Effector memory CD4-positive, alpha-beta T cell (primary cell): Measurements from ENCODE around the gene AP2A1.
"Not testable (repeated sequence)": the region's sequence is repeated elsewhere in the genome, so short reads cannot be mapped to it uniquely, and the experiment has no call there.

Experiments used
- DNase-seq, 3 donors: peaks; one replicate each; pipeline ENCODE4 v3.0.0-alpha.2; 2020
- H3K27ac ChIP-seq: 2 replicates; pipeline ENCODE4 v1.7.0; 2013; ENCODE audit warnings: mild to moderate bottlenecking, low read length, moderate library complexity; ENCODE audit not compliant: insufficient read depth, poor library complexity, severe bottlenecking
- H3K27me3 ChIP-seq: replicated peaks from 2 replicates; pipeline ENCODE4 v1.7.0; 2013; ENCODE audit warnings: mild to moderate bottlenecking, low read length; ENCODE audit not compliant: insufficient read depth, control insufficient read depth, poor library complexity, severe bottlenecking
- H3K36me3 ChIP-seq: 2 replicates; pipeline ENCODE4 v1.7.0; 2013; ENCODE audit warnings: mild to moderate bottlenecking, low read length, moderate library complexity; ENCODE audit not compliant: control insufficient read depth, insufficient read depth
- H3K4me1 ChIP-seq: 2 replicates; pipeline ENCODE4 v1.7.0; 2013; ENCODE audit warnings: low read length, mild to moderate bottlenecking; ENCODE audit not compliant: control insufficient read depth, insufficient read depth, poor library complexity, severe bottlenecking
- H3K4me3 ChIP-seq: 2 replicates; pipeline ENCODE4 v1.7.0; 2013; ENCODE audit warnings: low read length, low read depth, mild to moderate bottlenecking; ENCODE audit not compliant: insufficient read depth, poor library complexity, severe bottlenecking
- H3K9me3 ChIP-seq: 2 replicates; pipeline ENCODE4 v1.7.0; 2013; ENCODE audit warnings: mild to moderate bottlenecking, low read length, moderate library complexity; ENCODE audit not compliant: control insufficient read depth

AP2A1 gene

DNA sequence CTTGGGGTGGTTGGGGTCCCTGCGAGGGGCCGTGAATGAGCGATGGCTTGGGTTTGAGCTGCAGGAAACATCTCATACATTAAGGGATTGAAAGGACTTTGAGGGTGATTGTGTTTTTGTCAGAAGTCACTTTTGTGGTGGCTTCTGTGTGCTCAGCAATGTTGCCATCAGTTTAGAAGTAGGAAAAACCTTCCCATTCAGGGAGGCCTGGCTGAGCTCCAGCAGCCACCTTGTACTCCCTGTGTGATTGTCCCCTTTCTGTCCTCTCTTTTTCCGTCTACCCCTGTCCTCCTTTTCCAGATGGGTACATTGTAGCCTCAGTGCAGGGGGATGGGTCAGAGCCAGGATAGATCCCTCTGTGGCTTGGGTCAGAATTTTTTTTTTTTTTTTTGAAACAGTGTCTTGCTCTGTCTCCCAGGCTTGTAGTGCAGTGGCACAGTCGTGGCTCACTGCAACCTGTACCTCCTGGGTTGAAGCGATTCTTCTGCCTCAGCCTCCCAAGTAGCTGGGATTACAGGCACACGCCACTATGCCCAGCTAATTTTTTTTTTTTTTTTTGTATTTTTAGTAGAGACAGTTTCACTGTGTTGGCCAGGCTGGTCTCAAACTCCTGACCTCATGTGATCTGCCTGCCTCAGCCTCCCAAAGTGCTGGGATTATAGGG, 52.8 kb downstream of the AP2A1 start:
- not testable (repeated sequence) for H3K9me3 ChIP-seq, H3K36me3 ChIP-seq, DNase-seq, H3K27me3 ChIP-seq, H3K27ac ChIP-seq
- Histone ChIP-seq H3K4me1 (peaks cover 11% of the 10 kb centered on the region), H3K4me3 (peak overlapping the region; percentile 80)

DNA sequence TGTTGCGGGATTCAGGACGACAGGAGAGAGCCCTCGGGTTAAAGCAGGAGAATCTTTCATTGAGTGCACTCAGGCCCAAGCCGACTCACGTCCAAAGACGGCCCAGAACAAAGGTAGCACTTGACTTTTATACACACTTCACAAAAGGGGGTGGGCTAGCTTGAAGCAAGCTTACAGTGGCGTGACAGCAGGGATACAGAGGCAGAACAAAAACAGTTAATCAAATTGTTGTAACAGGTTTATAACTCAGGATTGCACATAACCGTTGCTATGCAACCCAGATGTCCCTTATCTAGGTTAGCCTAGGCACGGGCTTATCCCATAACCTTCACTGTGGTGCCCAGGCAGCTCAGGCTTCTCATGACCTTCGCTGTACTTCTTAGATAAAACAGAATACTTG, 53.3 kb downstream of the AP2A1 start:
- Histone ChIP-seq H3K36me3 (no peaks in the 10 kb centered on the region), H3K9me3 (no peaks in the 10 kb centered on the region), H3K4me1 (peaks cover 11% of the 10 kb centered on the region), H3K27me3 (no peaks in the 10 kb centered on the region), H3K27ac (no peak overlapping the region), H3K4me3 (no peak overlapping the region)
- no peak for DNase-seq

DNA sequence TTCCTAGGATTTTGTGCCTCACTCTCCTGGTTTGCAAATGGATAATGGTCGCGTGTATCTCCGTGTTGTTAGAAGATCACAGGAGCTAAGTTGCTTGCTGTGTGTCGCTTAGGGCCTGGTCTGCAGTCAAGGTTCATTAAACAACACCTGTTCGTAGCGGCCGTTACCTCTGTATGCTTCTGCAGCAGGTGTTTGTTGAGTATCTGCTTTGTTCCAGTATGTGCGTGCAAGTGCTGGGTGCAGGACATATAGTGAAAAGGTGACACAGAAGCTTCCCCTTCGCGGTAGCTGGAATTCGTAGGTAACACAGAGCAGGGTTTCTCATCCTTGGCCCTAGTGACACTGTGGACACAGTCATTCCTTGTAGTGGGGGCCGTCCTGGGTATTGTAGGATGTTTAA, 56.7 kb downstream of the AP2A1 start:
- no peaks in the 10 kb centered on the region for H3K27me3 ChIP-seq
- H3K27ac ChIP-seq: no peak overlapping the region
- no peak overlapping the region for H3K4me3 ChIP-seq
- DNase-seq: no peak
- peaks cover 11% of the 10 kb centered on the region for H3K4me1 ChIP-seq
- peaks cover 7% of the 10 kb centered on the region for H3K36me3 ChIP-seq
- no peaks in the 10 kb centered on the region for H3K9me3 ChIP-seq

DNA sequence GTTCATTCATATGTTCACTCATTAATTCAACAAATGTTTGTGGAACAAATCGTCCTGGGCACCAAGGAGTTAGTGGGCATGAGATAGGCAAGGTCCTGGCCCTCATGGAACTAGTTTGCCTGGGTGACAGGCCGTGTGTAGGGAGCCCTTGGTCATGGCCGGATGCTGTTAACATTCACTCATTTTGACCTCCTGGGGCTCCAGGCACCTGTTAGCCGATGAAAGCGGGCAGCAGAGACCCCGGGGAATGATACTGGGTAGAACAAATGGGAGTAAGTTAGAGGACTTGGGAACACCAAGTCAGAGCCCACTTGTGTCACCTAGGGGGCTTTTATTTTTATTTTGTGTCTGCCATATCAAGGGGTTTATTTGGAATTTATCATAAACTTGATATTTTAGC, 57.9 kb downstream of the AP2A1 start:
- Histone ChIP-seq H3K27me3 (no peaks in the 10 kb centered on the region), H3K9me3 (no peaks in the 10 kb centered on the region), H3K27ac (no peak overlapping the region), H3K4me1 (no peaks in the 10 kb centered on the region), H3K36me3 (peaks cover 9% of the 10 kb centered on the region), H3K4me3 (no peak overlapping the region)
- no peak for DNase-seq

DNA sequence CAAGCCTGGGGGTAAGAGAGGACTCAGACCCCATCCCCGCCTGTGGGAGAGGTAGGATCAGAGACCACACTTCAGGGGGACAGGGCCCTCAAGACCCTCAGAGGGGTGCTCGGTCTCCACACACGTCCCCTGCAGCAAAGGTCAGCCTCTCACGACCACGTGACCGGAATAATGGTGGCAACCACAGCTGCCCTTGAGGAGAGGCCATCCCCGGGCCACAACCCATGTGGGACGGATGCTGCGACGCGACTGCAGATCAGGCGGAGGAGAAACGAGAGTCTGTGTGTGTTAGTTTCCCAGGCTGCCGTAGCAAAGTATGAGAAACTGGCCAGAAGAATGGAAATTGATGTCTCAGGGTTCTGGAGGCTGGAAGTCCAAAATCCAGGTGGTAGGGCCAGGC, 60.2 kb downstream of the AP2A1 start:
- Histone ChIP-seq H3K36me3 (peaks cover 31% of the 10 kb centered on the region), H3K4me1 (no peaks in the 10 kb centered on the region), H3K27ac (no peak overlapping the region), H3K27me3 (no peaks in the 10 kb centered on the region), H3K9me3 (no peaks in the 10 kb centered on the region), H3K4me3 (no peak overlapping the region)
- DNase-seq: no peak

DNA sequence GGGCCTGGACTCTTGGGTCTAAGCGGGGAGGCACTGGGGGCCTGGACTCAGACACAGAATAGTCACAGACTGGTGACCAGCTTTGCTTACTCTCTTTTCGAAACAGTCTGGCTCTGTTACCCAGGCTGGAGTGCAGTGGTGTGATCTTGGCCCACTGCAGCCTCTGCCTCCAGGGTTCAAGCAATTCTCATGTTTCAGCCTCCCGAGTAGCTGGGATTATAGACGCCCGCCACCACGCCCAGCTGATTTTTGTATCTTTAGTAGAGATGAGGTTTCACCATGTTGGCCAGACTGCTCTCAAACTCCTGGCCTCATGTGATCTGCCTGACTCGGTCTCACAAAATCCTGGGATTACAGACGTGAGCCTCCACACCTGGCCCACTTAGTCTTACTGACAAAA, 62.4 kb downstream of the AP2A1 start:
- H3K4me1 ChIP-seq: no peaks in the 10 kb centered on the region
- peaks cover 50% of the 10 kb centered on the region for H3K36me3 ChIP-seq

DNA sequence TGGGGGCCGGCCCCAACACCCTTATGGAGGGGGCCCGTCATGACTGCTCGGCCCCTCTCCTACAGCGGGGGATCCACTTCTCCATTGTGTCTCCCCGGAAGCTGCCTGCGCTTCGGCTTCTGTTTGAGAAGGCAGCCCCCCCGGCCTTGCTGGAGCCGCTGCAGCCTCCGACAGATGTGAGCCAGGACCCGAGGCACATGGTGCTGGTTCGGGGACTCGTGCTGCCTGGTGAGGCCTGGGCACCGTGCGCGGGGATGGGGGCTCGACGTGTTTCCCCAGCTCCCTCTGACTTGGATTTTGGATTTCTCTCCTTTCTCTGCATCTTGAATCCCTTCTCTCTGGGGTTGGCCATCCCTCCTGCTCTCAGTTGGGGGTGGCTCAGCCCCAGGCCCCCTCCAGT, 62.9 kb downstream of the AP2A1 start:
- no peak for DNase-seq
- Histone ChIP-seq H3K36me3 (peaks cover 55% of the 10 kb centered on the region), H3K27ac (no peak overlapping the region), H3K4me3 (no peak overlapping the region), H3K4me1 (no peaks in the 10 kb centered on the region), H3K9me3 (no peaks in the 10 kb centered on the region), H3K27me3 (no peaks in the 10 kb centered on the region)

More for the DNA sequence above, 62.4 kb downstream of the AP2A1 start:
- Histone ChIP-seq H3K4me3 (no peak overlapping the region), H3K27ac (no peak overlapping the region), H3K27me3 (no peaks in the 10 kb centered on the region), H3K9me3 (no peaks in the 10 kb centered on the region)
- no peak for DNase-seq

DNA sequence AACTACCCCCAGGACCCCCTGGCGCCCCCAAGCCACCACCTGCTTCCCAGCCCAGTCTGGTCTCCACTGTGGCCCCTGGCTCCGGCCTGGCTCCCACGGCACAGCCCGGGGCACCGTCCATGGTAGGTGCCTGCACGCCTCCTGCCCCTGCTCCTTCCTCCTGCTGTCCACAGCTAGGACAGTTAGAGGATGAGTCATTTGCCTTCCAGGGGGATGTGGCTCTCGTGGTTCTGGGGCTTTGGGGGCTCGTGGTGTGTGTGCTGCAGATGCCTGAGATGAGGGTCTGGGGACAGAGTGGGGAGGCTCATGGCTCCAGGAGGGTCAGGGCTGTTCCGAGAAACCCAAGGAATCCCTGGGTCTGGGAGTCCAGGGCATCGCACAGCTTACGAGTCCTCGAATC, 64.0 kb downstream of the AP2A1 start:
- Histone ChIP-seq H3K9me3 (no peaks in the 10 kb centered on the region), H3K27ac (no peak overlapping the region), H3K4me1 (no peaks in the 10 kb centered on the region), H3K36me3 (peaks cover 65% of the 10 kb centered on the region), H3K4me3 (no peak overlapping the region), H3K27me3 (no peaks in the 10 kb centered on the region)
- no peak for DNase-seq

DNA sequence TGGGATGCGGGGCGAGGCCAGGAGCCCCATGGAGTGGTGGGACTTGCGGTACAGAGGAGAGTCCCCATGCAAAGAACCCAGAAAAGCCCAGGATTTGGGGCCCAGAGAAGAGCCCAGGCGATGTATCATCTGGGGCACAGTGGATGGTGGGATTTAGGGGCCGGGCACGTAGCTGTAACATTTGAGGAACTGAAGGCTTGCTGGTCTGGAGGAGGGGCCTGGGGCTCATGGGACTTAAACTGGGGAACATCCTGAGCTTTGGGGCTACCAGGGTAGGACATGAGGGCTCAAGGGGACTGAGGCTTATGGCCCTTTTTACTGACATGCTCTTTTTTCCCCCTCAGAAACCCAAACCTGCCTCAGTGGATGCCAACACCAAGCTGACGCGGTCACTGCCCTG, 64.8 kb downstream of the AP2A1 start:
- no peaks in the 10 kb centered on the region for H3K9me3 ChIP-seq
- H3K27ac ChIP-seq: no peak overlapping the region
- H3K4me1 ChIP-seq: no peaks in the 10 kb centered on the region
- no peak overlapping the region for H3K4me3 ChIP-seq
- H3K27me3 ChIP-seq: no peaks in the 10 kb centered on the region
- no peak for DNase-seq
- H3K36me3 ChIP-seq: peaks cover 73% of the 10 kb centered on the region

DNA sequence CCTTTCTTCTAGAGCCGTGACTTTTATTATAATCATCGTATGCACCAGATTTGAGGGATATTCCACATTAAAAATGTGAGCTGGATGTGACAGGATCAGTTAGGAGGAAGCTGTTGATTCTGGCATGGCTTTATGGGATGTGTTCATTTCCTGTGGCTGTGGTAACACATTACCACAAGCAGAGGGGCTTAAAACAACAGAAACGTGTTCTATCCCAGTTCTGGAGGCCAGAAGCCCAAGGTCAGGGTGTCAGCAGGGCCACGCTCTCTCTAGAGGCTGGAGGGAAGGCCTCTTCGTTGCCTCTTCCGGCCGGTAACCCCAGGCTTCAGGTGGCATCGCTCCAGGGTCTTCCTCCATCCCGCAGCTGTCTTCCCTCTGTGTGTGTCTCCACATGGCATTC, 65.8 kb downstream of the AP2A1 start:
- no peak for DNase-seq
- H3K4me3 ChIP-seq: no peak overlapping the region
- no peak overlapping the region for H3K27ac ChIP-seq
- peaks cover 76% of the 10 kb centered on the region for H3K36me3 ChIP-seq
- no peaks in the 10 kb centered on the region for H3K27me3 ChIP-seq
- no peaks in the 10 kb centered on the region for H3K4me1 ChIP-seq
- no peaks in the 10 kb centered on the region for H3K9me3 ChIP-seq
